HFFc6 (cell line): ENCODE results near the gene KIAA0040. TPM values are rescaled to one million over a fixed set of nuclear protein-coding genes. Genes with fewer than 3 reads are reported as not detected.

Experiments
- DNase-seq: peaks from one replicate; pipeline ENCODE4 v3.0.0-alpha.2; 2018
- H3K27ac Mint-ChIP-seq: 2 replicates; pipeline ENCODE4 v1.8.0; 2020; ENCODE audit warnings: mild to moderate bottlenecking, mixed read lengths
- H3K27me3 Mint-ChIP-seq: 2 replicates; pipeline ENCODE4 v1.8.0; 2021; ENCODE audit warnings: mild to moderate bottlenecking, moderate library complexity, mixed read lengths; ENCODE audit not compliant: insufficient read depth
- H3K36me3 Mint-ChIP-seq: 2 replicates; pipeline ENCODE4 v1.8.0; 2021; ENCODE audit warnings: low read depth, mixed read lengths
- H3K4me1 Mint-ChIP-seq: 2 replicates; pipeline ENCODE4 v1.8.0; 2020; ENCODE audit warnings: low read depth, mixed read lengths
- H3K4me3 Mint-ChIP-seq: 2 replicates; pipeline ENCODE4 v1.8.0; 2020; ENCODE audit warnings: mild to moderate bottlenecking, moderate library complexity, mixed read lengths
- H3K9me3 Mint-ChIP-seq: 2 replicates; pipeline ENCODE4 v1.8.0; 2020; ENCODE audit warnings: mild to moderate bottlenecking, mixed read lengths
- CTCF ChIP-seq: fragments of 200-600 bp; sonication (generic); IDR thresholded peaks from 2 replicates; pipeline ENCODE4 v1.5.0; 2021; ENCODE audit warnings: antibody characterized with exemption, mild to moderate bottlenecking
- total RNA-seq, 6 experiments: library from RNA; stranded (reverse); fragmentation: NEBNext Ultra II Directional; extraction: Animal tissue kit (Norgen Biotek cat#: 25700); gene quantifications; 2 replicates in 1 of 6; 3 replicates in 5 of 6; pipeline ENCODE4 v1.2.3, GENCODE V29; 2021

The KIAA0040 gene
- total RNA-seq, 6 experiments from 2014 or later = not detected

GRCh38 chr1:175130649-175131045 lies 61.9 kb downstream of the KIAA0040 start:
- TF ChIP-seq CTCF = no peak
- Mint-ChIP-seq H3K4me1 (peaks cover 39% of the 10 kb centered on the region), H3K27ac (no peak overlapping the region), H3K36me3 (no peaks in the 10 kb centered on the region), H3K4me3 (no peak overlapping the region), H3K9me3 (no peaks in the 10 kb centered on the region), H3K27me3 (peaks cover 2% of the 10 kb centered on the region)
- no peak for DNase-seq

GRCh38 chr1:175129997-175130648 lies 62.5 kb downstream of the KIAA0040 start:
- Mint-ChIP-seq H3K4me1 (peaks cover 39% of the 10 kb centered on the region), H3K9me3 (no peaks in the 10 kb centered on the region), H3K27me3 (peaks cover 2% of the 10 kb centered on the region), H3K4me3 (no peak overlapping the region), H3K27ac (no peak overlapping the region), H3K36me3 (no peaks in the 10 kb centered on the region)
- no peak for DNase-seq
- no peak for TF ChIP-seq CTCF

- H3K36me3 Mint-ChIP-seq = no peaks in the 10 kb centered on the region
- H3K27me3 Mint-ChIP-seq = peaks cover 2% of the 10 kb centered on the region
- H3K27ac Mint-ChIP-seq = no peak overlapping the region
Observed at GRCh38 chr1:175129644-175129996, 63.0 kb downstream of the KIAA0040 start.

GRCh38 chr1:175129182-175129581 lies 63.4 kb downstream of the KIAA0040 start:
- H3K36me3 Mint-ChIP-seq = no peaks in the 10 kb centered on the region
- peak; percentile 59 for DNase-seq
- no peak overlapping the region for H3K4me3 Mint-ChIP-seq
- peaks cover 39% of the 10 kb centered on the region for H3K4me1 Mint-ChIP-seq
- TF ChIP-seq CTCF = no peak
- no peak overlapping the region for H3K27ac Mint-ChIP-seq
- no peaks in the 10 kb centered on the region for H3K9me3 Mint-ChIP-seq
- H3K27me3 Mint-ChIP-seq = peaks cover 2% of the 10 kb centered on the region

More at GRCh38 chr1:175129644-175129996, 63.0 kb downstream of the KIAA0040 start:
- Mint-ChIP-seq H3K9me3 (no peaks in the 10 kb centered on the region), H3K4me1 (peaks cover 39% of the 10 kb centered on the region), H3K4me3 (no peak overlapping the region)
- no peak for DNase-seq
- TF ChIP-seq CTCF = no peak

- no peak overlapping the region for H3K4me3 Mint-ChIP-seq
- H3K4me1 Mint-ChIP-seq = peaks cover 34% of the 10 kb centered on the region
- H3K36me3 Mint-ChIP-seq = no peaks in the 10 kb centered on the region
- no peak for TF ChIP-seq CTCF
- peaks cover 2% of the 10 kb centered on the region for H3K27me3 Mint-ChIP-seq
- H3K27ac Mint-ChIP-seq = no peak overlapping the region
- no peaks in the 10 kb centered on the region for H3K9me3 Mint-ChIP-seq
- DNase-seq = no peak
Observed at GRCh38 chr1:175128523-175128922, 64.1 kb downstream of the KIAA0040 start.

- H3K27ac Mint-ChIP-seq = no peak overlapping the region
- no peaks in the 10 kb centered on the region for H3K36me3 Mint-ChIP-seq
- peaks cover 24% of the 10 kb centered on the region for H3K4me1 Mint-ChIP-seq
- no peak for DNase-seq
- H3K27me3 Mint-ChIP-seq = peaks cover 4% of the 10 kb centered on the region
- H3K9me3 Mint-ChIP-seq = no peaks in the 10 kb centered on the region
- TF ChIP-seq CTCF = no peak
- no peak overlapping the region for H3K4me3 Mint-ChIP-seq
Observed at GRCh38 chr1:175127565-175127964, 65.0 kb downstream of the KIAA0040 start.
